Smooth muscle cell of the brain vasculature (primary cell): ENCODE results near the gene AKT1.

ENCODE experiments used
- DNase-seq: peaks from one replicate; pipeline ENCODE4 v3.0.0-alpha.2; 2012; ENCODE audit warnings: low read depth, low spot score

Gene AKT1

GRCh38 chr14:104723651-104724406 is 71.7 kb downstream of the AKT1 start, which contains the start of gene ADSS1:
Gene ADSS1 (plus strand): TSS chr14:104724229. CDS start chr14:104724271, 42 bp downstream.
- DNase-seq = no peak

- DNase-seq = no peak
These were observed 72.5 kb downstream of the AKT1 start for GRCh38 chr14:104722938-104723650.

- DNase-seq = no peak
These were observed 73.8 kb downstream of the AKT1 start for GRCh38 chr14:104721505-104722431.
